ENCODE data around the gene GLS2. TPM values are rescaled to one million over a fixed set of nuclear protein-coding genes. Genes with fewer than 3 reads are reported as not detected.
"Not testable (repeated sequence)": the region's sequence is repeated elsewhere in the genome, so short reads cannot be mapped to it uniquely, and the experiment has no call there.

The GLS2 gene
- total RNA-seq, 1 donor, result 0.81 TPM

DNA sequence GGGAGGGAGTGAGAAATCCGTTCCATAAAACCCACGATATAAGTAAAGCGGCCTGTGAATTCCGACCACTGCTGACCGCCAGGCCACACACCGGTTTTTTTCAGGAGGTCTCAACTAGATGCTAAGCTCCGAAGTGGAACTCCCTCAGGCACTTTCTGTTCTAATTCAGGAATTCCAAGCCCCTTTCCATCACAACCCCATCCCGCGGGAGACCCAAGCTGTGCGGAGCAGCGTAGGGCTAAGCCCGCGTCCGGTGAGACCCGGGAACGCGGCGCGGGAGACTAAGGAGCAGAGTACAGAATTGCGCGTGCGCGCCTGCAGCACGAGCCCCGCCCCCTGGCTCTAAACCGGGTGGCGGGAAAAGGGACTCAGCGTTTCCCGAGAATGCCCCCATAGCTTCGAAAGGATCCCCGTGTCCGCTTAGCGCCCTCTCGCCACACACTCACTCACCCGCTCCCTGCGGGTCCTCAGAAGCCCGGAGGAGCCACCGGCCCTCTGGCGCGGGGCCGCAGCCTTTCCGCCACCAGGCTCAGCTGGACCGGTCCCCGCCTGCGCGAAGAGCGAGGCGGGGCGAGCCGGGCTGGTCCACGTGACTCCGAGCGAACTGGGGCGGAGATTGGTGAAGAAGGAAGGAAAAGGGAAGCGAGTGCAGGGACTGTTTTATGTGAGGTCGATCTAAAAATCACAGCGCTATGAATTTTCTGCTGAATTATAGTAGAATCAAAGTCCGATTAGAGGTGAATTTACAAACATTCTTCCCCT lies 38.9 kb downstream of the GLS2 start, which contains the start of gene TIMELESS:
TIMELESS (minus strand) TSS at position 567 of the 762 bp plus-strand sequence. CDS start 15,256 bp downstream, outside the sequence.
- DNase-seq (ENCODE audit: low read depth in 2 of 3, low spot score in 2 of 3), result peak; percentile 75 to 90 (median 89)

DNA sequence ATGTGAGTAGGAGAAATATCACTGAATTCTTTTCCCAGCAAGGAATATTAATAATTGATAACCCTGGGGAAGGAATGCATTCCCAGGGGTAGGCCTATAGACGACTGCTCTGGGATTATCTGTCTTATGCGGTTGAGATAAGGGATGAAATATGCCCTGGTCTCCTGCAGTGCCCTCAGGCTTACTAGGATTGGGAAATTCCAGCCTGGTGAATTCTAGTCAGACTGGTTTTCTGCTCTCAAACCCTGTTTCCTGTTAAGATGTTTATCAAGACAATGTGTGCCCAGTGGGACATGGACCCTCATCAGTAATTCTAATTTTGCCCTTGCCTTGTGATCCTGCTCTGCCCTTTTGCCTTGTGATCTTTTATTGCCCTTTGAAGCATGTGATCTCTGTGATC lies 44.8 kb downstream of the GLS2 start:
- DNase-seq (ENCODE audit: low read depth in 2 of 3, low spot score in 2 of 3), result not testable (repeated sequence)

- DNase-seq (ENCODE audit: low read depth in 2 of 3, low spot score in 2 of 3), result no peak
These were observed 50.4 kb downstream of the GLS2 start for GRCh38 chr12:56437430-56438176.

- no peak for DNase-seq (ENCODE audit: low read depth in 2 of 3, low spot score in 2 of 3)
These were observed 53.1 kb downstream of the GLS2 start for GRCh38 chr12:56434828-56435227.

DNA sequence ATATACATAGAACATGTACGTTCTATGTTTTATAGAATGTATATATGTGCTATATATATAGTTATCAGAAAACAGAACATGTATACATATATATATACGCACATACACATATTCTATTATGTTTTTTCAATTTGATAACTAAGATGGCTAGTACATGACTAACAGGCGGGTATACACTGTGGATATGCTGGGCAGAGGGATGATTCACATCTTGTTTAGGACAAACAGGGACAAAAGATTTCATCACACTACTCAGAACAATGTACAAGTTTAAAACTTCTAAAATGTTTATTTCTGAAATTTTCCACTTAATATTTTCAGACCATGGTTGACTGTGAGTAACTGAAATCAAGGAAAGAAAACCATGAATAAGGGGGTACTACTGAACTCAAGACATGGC lies 56.1 kb downstream of the GLS2 start:
- DNase-seq (ENCODE audit: low read depth in 2 of 3, low spot score in 2 of 3), result no peak

- DNase-seq (ENCODE audit: low read depth in 2 of 3, low spot score in 2 of 3), result no peak
These were observed 56.7 kb downstream of the GLS2 start for GRCh38 chr12:56431288-56431687.

DNA sequence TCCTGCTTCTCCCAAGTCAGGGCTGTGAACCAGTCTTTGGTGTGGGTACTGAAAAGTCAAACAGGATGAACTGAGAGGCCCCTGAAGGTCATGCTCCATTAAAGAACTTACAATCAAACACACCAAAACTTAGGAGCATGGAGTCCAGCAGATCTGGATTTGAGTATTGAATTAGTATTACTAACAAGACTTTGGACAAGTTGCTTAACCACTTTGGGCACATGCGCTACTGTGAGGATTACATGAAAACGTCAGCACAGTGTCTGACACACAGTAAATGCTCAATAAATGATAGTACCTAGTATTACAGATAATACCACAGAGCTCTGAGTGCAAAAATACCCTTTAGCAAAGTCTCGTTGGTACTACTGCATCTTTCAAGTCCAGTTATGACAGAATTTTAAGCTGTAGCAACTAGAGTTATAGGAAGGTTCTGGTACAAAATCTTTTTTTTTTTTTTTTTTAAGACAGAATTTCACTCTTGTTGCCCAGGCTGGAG lies 62.0 kb downstream of the GLS2 start:
- no peak for DNase-seq (ENCODE audit: low read depth in 2 of 3, low spot score in 2 of 3)

DNA sequence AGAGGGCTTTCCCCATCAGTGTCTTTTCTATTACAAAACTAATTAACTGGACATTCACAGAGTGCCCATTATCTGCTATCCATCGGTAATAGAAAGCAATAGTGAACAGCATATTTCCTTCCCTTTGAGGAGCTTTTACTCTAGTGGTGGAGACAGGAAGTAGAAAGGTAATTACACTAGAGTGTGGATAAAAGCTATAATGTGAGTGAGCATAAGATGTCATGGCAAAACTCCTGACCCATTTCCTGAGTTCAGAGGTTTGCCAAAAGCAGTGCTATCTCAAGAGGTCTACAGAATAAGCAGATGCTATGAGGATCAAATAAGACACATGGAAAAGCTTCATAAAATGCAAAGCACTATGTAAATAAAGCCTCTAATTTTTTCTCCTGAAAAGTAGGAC lies 62.8 kb downstream of the GLS2 start:
- DNase-seq (ENCODE audit: low read depth in 2 of 3, low spot score in 2 of 3), result no peak

Other genes starting within 250 kb of the GLS2 start
- gene ANKRD52, start 229.8 kb downstream of the GLS2 start, total RNA-seq, result 22.9 TPM
- gene COQ10A, start 221.2 kb downstream of the GLS2 start, total RNA-seq, result 17.2 TPM
- 106 TPM for gene CS, start 187.8 kb downstream of the GLS2 start, total RNA-seq
- 48.2 TPM for gene CNPY2, start 172.2 kb downstream of the GLS2 start, total RNA-seq
- gene PAN2, start 154.2 kb downstream of the GLS2 start, total RNA-seq, result 61.1 TPM
- gene IL23A, start 149.3 kb downstream of the GLS2 start, total RNA-seq, result 0.81 TPM
- 146 TPM for gene STAT2, start 128.1 kb downstream of the GLS2 start, total RNA-seq
- not detected for gene APOF, start 125.3 kb downstream of the GLS2 start, total RNA-seq
- 6.7 TPM for gene TIMELESS, start 38.7 kb downstream of the GLS2 start, total RNA-seq
- under 0.01 TPM for gene MIP, start 33.5 kb downstream of the GLS2 start, total RNA-seq
- gene SPRYD4, start 19.6 kb downstream of the GLS2 start, total RNA-seq, result 4.0 TPM
- 7.5 TPM for gene RBMS2, start 33.7 kb upstream of the GLS2 start, total RNA-seq
- 92.1 TPM for gene BAZ2A, start 142.2 kb upstream of the GLS2 start, total RNA-seq
- gene ATP5F1B, start 157.8 kb upstream of the GLS2 start, total RNA-seq, result 461 TPM
- 42.3 TPM for gene PTGES3, start 200.1 kb upstream of the GLS2 start, total RNA-seq
- 951 TPM for gene NACA, start 237.1 kb upstream of the GLS2 start, total RNA-seq

Measured in hematopoietic multipotent progenitor cell (in vitro differentiated cells).